Endodermal cell (in vitro differentiated cells): Measurements from ENCODE around the gene AQP1. TPM values are rescaled to one million over a fixed set of nuclear protein-coding genes. Genes with fewer than 3 reads are reported as not detected.

ENCODE experiments used
- DNase-seq: peaks from one replicate; pipeline ENCODE4 v3.0.0-alpha.2; 2017
- H3K27ac ChIP-seq: 2 replicates; pipeline ENCODE4 v1.5.1; 2013; ENCODE audit warnings: mild to moderate bottlenecking, low read depth, low read length, moderate library complexity
- H3K27me3 ChIP-seq: 2 replicates; pipeline ENCODE4 v1.6.1; 2013; ENCODE audit warnings: mild to moderate bottlenecking, low read length, moderate library complexity; ENCODE audit not compliant: insufficient read depth, control insufficient read depth, poor library complexity, severe bottlenecking
- H3K36me3 ChIP-seq: 2 replicates; pipeline ENCODE4 v1.7.0; 2013; ENCODE audit warnings: mild to moderate bottlenecking, low read length, moderate library complexity; ENCODE audit not compliant: control insufficient read depth, insufficient read depth
- H3K4me1 ChIP-seq: one replicate; pipeline ENCODE4 v1.7.0; 2013; ENCODE audit warnings: low read length; ENCODE audit not compliant: control insufficient read depth, insufficient read depth
- H3K4me3 ChIP-seq: 2 replicates; pipeline ENCODE4 v1.5.1; 2013; ENCODE audit warnings: mild to moderate bottlenecking, low read length, moderate library complexity
- H3K9ac ChIP-seq: 2 replicates; pipeline ENCODE4 v1.6.1; 2013; ENCODE audit warnings: mild to moderate bottlenecking, low read length, moderate library complexity; ENCODE audit not compliant: poor library complexity, severe bottlenecking; ENCODE audit errors: extremely low read depth
- H3K9me3 ChIP-seq: 2 replicates; pipeline ENCODE4 v1.6.1; 2013; ENCODE audit warnings: mild to moderate bottlenecking, low read length, moderate library complexity; ENCODE audit not compliant: control insufficient read depth
- H3K27ac Mint-ChIP-seq: 2 replicates; pipeline ENCODE4 v1.8.0; 2020; ENCODE audit warnings: mixed read lengths
- H3K27me3 Mint-ChIP-seq: 2 replicates; pipeline ENCODE4 v1.8.0; 2021; ENCODE audit warnings: mild to moderate bottlenecking, mixed read lengths; ENCODE audit not compliant: insufficient read depth
- H3K36me3 Mint-ChIP-seq: 2 replicates; pipeline ENCODE4 v1.8.0; 2020; ENCODE audit warnings: low read depth, mixed read lengths
- H3K4me1 Mint-ChIP-seq: 2 replicates; pipeline ENCODE4 v1.8.0; 2020; ENCODE audit warnings: mixed read lengths
- H3K4me3 Mint-ChIP-seq: 2 replicates; pipeline ENCODE4 v1.8.0; 2020; ENCODE audit warnings: mild to moderate bottlenecking, moderate library complexity, mixed read lengths
- H3K9me3 Mint-ChIP-seq: 2 replicates; pipeline ENCODE4 v1.8.0; 2020; ENCODE audit warnings: mild to moderate bottlenecking, mixed read lengths
- CTCF ChIP-seq: fragments of 200-600 bp; sonication (generic); conservative IDR thresholded peaks from 2 replicates; pipeline ENCODE4 v1.5.0; 2021; ENCODE audit warnings: antibody characterized with exemption, mild to moderate bottlenecking
- WGBS, 2 experiments: methylation state at CpG; one replicate each; pipeline versions ENCODE4 v1.1.5 to v1.1.7; 2013; ENCODE audit warnings: missing lambda C conversion rate in 2 of 2, mixed read lengths in 1 of 2; ENCODE audit not compliant: insufficient coverage in 1 of 2, insufficient read length in 1 of 2; 5-methylcytosine and 5-hydroxymethylcytosine counted together
- long read RNA-seq, 4 experiments: library from polyadenylated mRNA in 2 of 4; library from RNA in 1 of 4; library from capped mRNA in 1 of 4; stranded (forward) in 3 of 4; unstranded in 1 of 4; transcript quantifications; one replicate each; pipeline ENCODE4 v2.0.0, GENCODE V29; 2020 to 2021; ENCODE audit warnings: inconsistent platforms in 1 of 4
- polyA plus RNA-seq, 2 experiments: library from polyadenylated mRNA; stranded (reverse); fragments of 50-300 nt; gene quantifications; one replicate each; pipeline ENCODE4 v1.2.3, GENCODE V29; 2013
- total RNA-seq, 2 donors: library from RNA; stranded (reverse); fragmentation: NEBNext Ultra II Directional in 1 of 2; extraction: Animal tissue kit (Norgen Biotek cat#: 25700) in 1 of 2; gene quantifications; 2 replicates in 1 of 2; 3 replicates in 1 of 2; pipeline ENCODE4 v1.2.1, GENCODE V29; 2021

Gene AQP1
- total RNA-seq = under 1 TPM; 0.26 to 0.91 TPM
- 1.3 TPM for polyA plus RNA-seq (2013, experiment 1 of 2)
- polyA plus RNA-seq (2013, experiment 2 of 2) = 1.3 TPM
- long read RNA-seq, experiment 1 = 0 reads
- long read RNA-seq, experiment 2 = 0 reads
- long read RNA-seq, experiment 3 = 0 reads
- long read RNA-seq, experiment 4 = 0 reads

- H3K4me3 Mint-ChIP-seq = no peak within 1 kb of the TSS
- WGBS, 2 experiments = 58 to 81% methylated on average over 2 to 12 of the region's 12 CpGs
Observed at GRCh38 chr7:30911561-30911969, at the start of gene AQP1. AQP1 (plus strand) TSS chr7:30911853; CDS start chr7:30911910, 57 bp downstream.

GRCh38 chr7:30862995-30863705 lies 48.5 kb upstream of the AQP1 start:
- H3K36me3 Mint-ChIP-seq = no peaks in the 10 kb centered on the region
- H3K27ac Mint-ChIP-seq = no peak overlapping the region
- no peaks in the 10 kb centered on the region for H3K9me3 ChIP-seq
- H3K4me3 ChIP-seq = no peak overlapping the region
- no peak overlapping the region for H3K27ac ChIP-seq
- no peaks in the 10 kb centered on the region for H3K27me3 ChIP-seq
- H3K9me3 Mint-ChIP-seq = no peaks in the 10 kb centered on the region
- 93 to 95% methylated on average over 4 to 9 of the region's 9 CpGs for WGBS, 2 experiments
- H3K27me3 Mint-ChIP-seq = no peaks in the 10 kb centered on the region
- peaks cover 7% of the 10 kb centered on the region for H3K4me1 ChIP-seq
- no peak overlapping the region for H3K4me3 Mint-ChIP-seq
- DNase-seq = no peak
- H3K9ac ChIP-seq = no peak overlapping the region
- no peak for TF ChIP-seq CTCF
- H3K36me3 ChIP-seq = no peaks in the 10 kb centered on the region
- peaks cover 19% of the 10 kb centered on the region for H3K4me1 Mint-ChIP-seq

More at GRCh38 chr7:30911561-30911969, at the start of gene AQP1:
- H3K9me3 ChIP-seq = no peaks in the 10 kb centered on the region
- H3K9ac ChIP-seq = no peak within 1 kb of the TSS
- Mint-ChIP-seq H3K36me3 (no peaks in the 10 kb centered on the region), H3K4me1 (peaks cover 20% of the 10 kb centered on the region), H3K9me3 (no peaks in the 10 kb centered on the region), H3K27me3 (peaks cover 1% of the 10 kb centered on the region), H3K27ac (no peak within 1 kb of the TSS)
- DNase-seq = no peak
- no peak for TF ChIP-seq CTCF
- H3K4me3 ChIP-seq = no peak within 1 kb of the TSS
- H3K36me3 ChIP-seq = no peaks in the 10 kb centered on the region
- H3K27ac ChIP-seq = no peak within 1 kb of the TSS
- no peaks in the 10 kb centered on the region for H3K27me3 ChIP-seq
- peaks cover 13% of the 10 kb centered on the region for H3K4me1 ChIP-seq

GRCh38 chr7:30863706-30864035 lies 48.0 kb upstream of the AQP1 start:
- no peak for DNase-seq
- Histone ChIP-seq H3K36me3 (no peaks in the 10 kb centered on the region), H3K9me3 (no peaks in the 10 kb centered on the region), H3K4me3 (no peak overlapping the region), H3K27me3 (no peaks in the 10 kb centered on the region), H3K27ac (no peak overlapping the region), H3K9ac (no peak overlapping the region), H3K4me1 (peaks cover 7% of the 10 kb centered on the region)
- Mint-ChIP-seq H3K27ac (no peak overlapping the region), H3K4me1 (peaks cover 19% of the 10 kb centered on the region), H3K4me3 (no peak overlapping the region), H3K27me3 (no peaks in the 10 kb centered on the region), H3K9me3 (no peaks in the 10 kb centered on the region), H3K36me3 (no peaks in the 10 kb centered on the region)
- 88 to 93% methylated on average over 4 of the region's 4 CpGs for WGBS, 2 experiments
- no peak for TF ChIP-seq CTCF
